Lower lobe of right lung (tissue), 2 donors: ENCODE measurements around the gene HDHD3. TPM values are rescaled to one million over a fixed set of nuclear protein-coding genes. Genes with fewer than 3 reads are reported as not detected.

Experiments
- ATAC-seq, 2 donors: fragments of 200-7000 bp; cut with Tn5 transposase; one replicate each; pipeline ENCODE4 v1.9.1; 2020 to 2022; ENCODE audit warnings: mild to moderate bottlenecking in 2 of 2, moderate library complexity in 2 of 2
- DNase-seq: peaks from one replicate; pipeline ENCODE4 v3.0.0-alpha.2; 2020
- H3K27ac ChIP-seq: fragments of 200-600 bp; one replicate; pipeline ENCODE4 v1.8.0; 2022
- H3K27me3 ChIP-seq: fragments of 200-600 bp; one replicate; pipeline ENCODE4 v1.8.0; 2022; ENCODE audit warnings: low read depth
- H3K36me3 ChIP-seq: fragments of 200-600 bp; one replicate; pipeline ENCODE4 v1.8.0; 2022; ENCODE audit warnings: mild to moderate bottlenecking
- H3K4me1 ChIP-seq: fragments of 200-600 bp; one replicate; pipeline ENCODE4 v1.8.0; 2022
- H3K4me3 ChIP-seq: fragments of 200-600 bp; one replicate; pipeline ENCODE4 v1.8.0; 2022; ENCODE audit warnings: mild to moderate bottlenecking
- H3K9me3 ChIP-seq: fragments of 200-600 bp; one replicate; pipeline ENCODE4 v1.8.0; 2022
- intact Hi-C: fragments of 100-400 bp; cut with DNase I; formaldehyde crosslinking; loops from one replicate; pipeline ENCODE4 v1.11.0; 2022
- total RNA-seq: library from RNA; stranded (reverse); fragmentation: NEBNext Ultra II Directional; extraction: Animal tissue kit (Norgen Biotek cat#: 25700); gene quantifications from one replicate; pipeline ENCODE4 v1.2.1, GENCODE V29; 2021
- TF ChIP-seq, protein P1 (sequence below): fragments of 200-600 bp; IDR thresholded peaks from one replicate; pipeline ENCODE4 v1.8.0; 2022; ENCODE audit warnings: antibody characterized with exemption, mild to moderate bottlenecking
- donor health status: DM: no; HTN: yes; CAD: no; lungs with severe emphysema.

Gene HDHD3
- total RNA-seq, 1 donor from 2014 or later = 9.3 TPM

DNA sequence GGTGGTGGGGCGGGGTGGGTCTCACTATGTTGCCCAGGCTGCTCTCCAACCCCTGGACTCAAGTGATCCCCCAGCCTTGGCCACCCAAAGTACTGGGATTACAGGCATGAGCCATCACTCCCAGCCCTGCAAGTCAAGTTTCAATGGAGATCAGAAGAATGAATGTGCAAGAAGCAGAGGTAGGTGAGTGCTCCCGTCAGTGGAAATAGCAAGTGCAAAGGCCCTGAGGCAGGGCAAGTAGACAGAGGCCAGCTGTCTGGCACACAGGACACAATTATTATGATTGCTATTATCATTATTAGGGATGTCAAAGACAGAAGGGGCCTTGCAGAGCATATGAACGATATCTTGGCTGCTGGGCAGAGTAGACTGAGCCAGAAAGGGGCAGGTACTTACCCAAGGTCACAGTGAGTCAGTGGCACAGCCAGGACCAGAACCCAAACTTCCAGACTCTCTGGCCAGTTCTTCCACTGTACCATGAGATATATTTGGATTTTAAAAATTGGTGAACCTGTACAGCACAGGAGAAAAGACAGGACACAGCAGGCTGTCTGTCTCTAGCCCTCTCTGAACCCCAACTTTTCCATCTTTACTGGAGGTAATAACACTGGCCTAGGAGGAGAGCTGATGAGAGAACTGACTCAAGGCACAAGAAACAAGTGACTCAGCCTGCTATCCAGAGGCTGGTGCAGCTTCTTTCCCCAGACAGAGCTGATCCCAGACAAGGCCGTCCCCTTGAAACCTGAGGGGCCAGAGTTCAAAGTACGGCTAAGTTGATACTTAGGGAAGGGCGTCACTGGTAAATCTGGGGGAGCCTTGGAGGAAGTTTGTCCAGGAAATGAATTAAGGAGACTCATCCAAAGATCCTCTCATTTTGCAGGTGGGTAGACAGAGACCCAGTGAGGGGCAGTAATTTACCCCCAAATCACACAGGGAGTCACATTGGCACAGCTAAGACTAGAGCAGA, 1.4 kb downstream of the HDHD3 start:
- TF ChIP-seq, protein P1, sequence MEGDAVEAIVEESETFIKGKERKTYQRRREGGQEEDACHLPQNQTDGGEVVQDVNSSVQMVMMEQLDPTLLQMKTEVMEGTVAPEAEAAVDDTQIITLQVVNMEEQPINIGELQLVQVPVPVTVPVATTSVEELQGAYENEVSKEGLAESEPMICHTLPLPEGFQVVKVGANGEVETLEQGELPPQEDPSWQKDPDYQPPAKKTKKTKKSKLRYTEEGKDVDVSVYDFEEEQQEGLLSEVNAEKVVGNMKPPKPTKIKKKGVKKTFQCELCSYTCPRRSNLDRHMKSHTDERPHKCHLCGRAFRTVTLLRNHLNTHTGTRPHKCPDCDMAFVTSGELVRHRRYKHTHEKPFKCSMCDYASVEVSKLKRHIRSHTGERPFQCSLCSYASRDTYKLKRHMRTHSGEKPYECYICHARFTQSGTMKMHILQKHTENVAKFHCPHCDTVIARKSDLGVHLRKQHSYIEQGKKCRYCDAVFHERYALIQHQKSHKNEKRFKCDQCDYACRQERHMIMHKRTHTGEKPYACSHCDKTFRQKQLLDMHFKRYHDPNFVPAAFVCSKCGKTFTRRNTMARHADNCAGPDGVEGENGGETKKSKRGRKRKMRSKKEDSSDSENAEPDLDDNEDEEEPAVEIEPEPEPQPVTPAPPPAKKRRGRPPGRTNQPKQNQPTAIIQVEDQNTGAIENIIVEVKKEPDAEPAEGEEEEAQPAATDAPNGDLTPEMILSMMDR = no peak
- H3K36me3 ChIP-seq = peaks cover 9% of the 10 kb centered on the region
- no peak overlapping the region for H3K27ac ChIP-seq
- no peaks in the 10 kb centered on the region for H3K4me1 ChIP-seq
- ATAC-seq = peak in 1 of 2 donors; percentile 10
- no peak for DNase-seq
- H3K27me3 ChIP-seq = no peaks in the 10 kb centered on the region
- intact Hi-C loops = no loop called here
- no peaks in the 10 kb centered on the region for H3K9me3 ChIP-seq
- peak overlapping the region; percentile 74 for H3K4me3 ChIP-seq

DNA sequence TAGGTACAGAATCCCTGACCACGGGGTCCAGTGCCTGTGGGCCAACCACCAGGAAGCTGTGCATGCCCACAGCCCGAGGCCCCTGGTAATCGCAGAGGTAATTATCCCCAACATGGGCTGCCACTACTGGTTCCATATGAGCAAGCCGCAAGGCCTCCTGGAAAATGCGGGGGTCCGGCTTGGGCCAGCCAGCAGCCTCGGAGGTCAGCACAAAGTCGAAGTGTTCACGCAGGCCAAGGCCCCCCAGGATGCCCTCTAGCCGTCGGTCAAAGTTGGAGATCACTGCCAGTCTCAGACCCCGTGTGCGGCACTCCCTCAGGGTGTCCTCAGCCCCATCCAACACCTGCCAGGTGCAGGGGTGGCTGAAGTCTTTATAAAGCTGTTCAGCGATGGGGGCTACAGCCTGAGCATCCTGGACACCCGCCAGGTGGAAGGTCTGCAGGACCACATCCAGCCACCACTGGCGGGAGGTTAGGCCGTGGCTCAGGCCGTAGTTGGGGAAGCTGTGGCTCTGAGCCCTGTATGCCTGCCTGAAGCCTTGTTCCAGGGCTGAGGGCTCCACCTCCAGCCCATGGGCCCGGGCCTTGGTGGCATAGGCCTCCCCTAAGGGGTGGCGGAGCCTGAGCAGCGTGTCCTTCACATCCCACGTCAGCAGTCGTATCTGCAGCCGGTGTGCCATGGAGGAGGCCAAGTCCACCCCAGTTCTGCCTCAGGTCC, 3.0 kb downstream of the HDHD3 start:
- H3K9me3 ChIP-seq = no peaks in the 10 kb centered on the region
- H3K36me3 ChIP-seq = peaks cover 9% of the 10 kb centered on the region
- ATAC-seq = no peak
- intact Hi-C loops = no loop called here
- H3K4me3 ChIP-seq = no peak overlapping the region
- no peak overlapping the region for H3K27ac ChIP-seq
- no peaks in the 10 kb centered on the region for H3K27me3 ChIP-seq
- no peak for DNase-seq
- TF ChIP-seq, protein P1 = no peak
- no peaks in the 10 kb centered on the region for H3K4me1 ChIP-seq

DNA sequence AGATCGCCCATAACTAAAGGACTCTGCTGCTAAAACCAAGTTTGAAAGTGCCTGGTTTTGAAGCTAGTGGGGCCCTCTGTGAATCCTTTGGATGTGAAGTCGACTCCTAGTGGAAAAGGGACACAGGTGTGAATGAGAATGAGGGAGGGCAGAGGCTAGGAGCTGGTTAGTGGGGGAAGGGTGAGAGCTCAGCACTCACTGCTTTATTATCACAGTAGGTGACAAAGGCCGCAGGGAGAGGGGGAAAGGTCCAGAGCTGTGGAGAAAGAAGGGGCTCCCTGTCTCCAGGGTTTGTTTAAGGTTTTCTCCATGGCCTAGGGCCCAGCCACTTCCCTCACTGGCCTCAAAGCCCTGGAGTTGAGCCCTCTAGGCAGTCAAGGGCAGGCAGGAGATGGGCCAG, 3.5 kb downstream of the HDHD3 start:
- Histone ChIP-seq H3K36me3 (peaks cover 9% of the 10 kb centered on the region), H3K27me3 (no peaks in the 10 kb centered on the region), H3K27ac (no peak overlapping the region), H3K4me3 (no peak overlapping the region), H3K9me3 (no peaks in the 10 kb centered on the region), H3K4me1 (no peaks in the 10 kb centered on the region)
- intact Hi-C loops = no loop called here
- DNase-seq (no peak), ATAC-seq (no peak)
- TF ChIP-seq, protein P1 = no peak

DNA sequence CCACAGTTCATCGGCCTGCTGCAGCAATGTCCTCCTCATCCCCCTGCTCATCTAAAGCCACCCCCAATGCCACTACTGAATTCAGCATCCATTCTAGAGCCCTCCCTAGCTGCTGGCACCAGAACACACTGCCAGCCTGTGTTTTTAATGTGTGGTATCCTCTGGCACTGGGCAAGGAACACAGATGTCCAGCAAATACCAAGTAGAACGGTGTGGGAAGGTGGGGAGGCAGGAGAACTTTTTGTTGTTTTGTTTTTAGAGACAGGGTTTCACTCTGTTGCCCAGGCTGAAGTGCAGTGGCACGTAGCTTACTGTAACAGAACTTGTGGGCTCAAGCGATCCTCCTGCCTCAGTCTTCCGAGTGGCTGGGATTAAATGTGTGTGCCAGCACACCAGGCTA, 4.7 kb downstream of the HDHD3 start:
- ATAC-seq = no peak
- H3K27me3 ChIP-seq = no peaks in the 10 kb centered on the region
- DNase-seq = no peak
- H3K4me3 ChIP-seq = no peak overlapping the region
- no peak overlapping the region for H3K27ac ChIP-seq
- no peaks in the 10 kb centered on the region for H3K4me1 ChIP-seq
- intact Hi-C loops = no loop called here
- H3K36me3 ChIP-seq = peaks cover 9% of the 10 kb centered on the region
- TF ChIP-seq, protein P1 = no peak
- H3K9me3 ChIP-seq = no peaks in the 10 kb centered on the region

DNA sequence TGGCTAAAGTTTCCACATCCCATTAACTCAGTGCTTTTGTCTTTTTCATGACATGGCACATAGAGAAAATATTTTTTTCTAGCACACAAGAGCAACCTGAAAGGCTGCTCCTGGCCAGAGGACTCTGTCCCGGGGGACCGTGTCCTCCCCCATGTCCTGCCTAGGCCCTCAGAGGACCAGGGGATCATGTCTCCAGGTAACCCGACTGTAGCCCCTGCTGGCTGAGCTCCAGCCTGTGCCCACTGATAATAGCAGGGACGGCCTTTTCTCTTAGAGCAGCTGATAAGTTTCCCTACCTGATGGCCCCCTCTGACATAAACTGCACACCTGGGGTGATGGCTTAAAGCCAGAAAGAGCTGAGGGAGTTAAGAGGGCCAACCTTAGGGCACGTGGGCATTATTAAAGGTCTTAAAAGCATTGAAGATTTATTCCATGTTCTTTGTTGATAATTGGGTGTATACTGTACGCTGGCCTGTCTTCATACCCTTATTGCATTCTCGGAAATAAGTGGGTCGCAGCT, 5.9 kb downstream of the HDHD3 start:
- no peak for DNase-seq
- Histone ChIP-seq H3K4me1 (no peaks in the 10 kb centered on the region), H3K4me3 (no peak overlapping the region), H3K27me3 (no peaks in the 10 kb centered on the region), H3K36me3 (peaks cover 9% of the 10 kb centered on the region), H3K27ac (no peak overlapping the region), H3K9me3 (no peaks in the 10 kb centered on the region)
- ATAC-seq = no peak
- TF ChIP-seq, protein P1 = no peak
- intact Hi-C loops = no loop called here
